Right hindlimb (tissue), 1 donor: ENCODE measurements around the gene KRI1.
"Not testable (repeated sequence)": the region's sequence is repeated elsewhere in the genome, so short reads cannot be mapped to it uniquely, and the experiment has no call there.

ENCODE experiments used
- DNase-seq: peaks from one replicate; pipeline ENCODE4 v3.0.0-alpha.2; 2018

Gene KRI1

DNA sequence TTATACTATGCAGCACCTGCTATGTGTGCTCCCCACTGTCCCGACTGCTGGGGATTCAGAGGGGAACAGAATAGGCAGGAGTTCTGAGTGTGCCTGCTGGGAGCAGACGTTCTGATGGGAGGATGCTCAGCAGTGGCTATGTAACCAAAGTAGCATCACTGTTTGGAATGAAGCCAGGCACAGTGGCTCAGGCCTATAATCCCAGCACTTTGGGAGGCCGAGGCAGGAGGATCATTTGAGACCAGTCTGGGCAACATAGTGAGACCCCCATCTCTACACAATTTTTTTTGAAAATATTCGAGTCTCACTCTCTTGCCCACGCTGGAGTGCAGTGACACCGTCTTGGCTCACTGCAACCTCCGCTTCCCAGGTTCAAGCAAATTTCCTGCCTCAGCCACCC lies 16.1 kb downstream of the KRI1 start:
- DNase-seq: no peak

DNA sequence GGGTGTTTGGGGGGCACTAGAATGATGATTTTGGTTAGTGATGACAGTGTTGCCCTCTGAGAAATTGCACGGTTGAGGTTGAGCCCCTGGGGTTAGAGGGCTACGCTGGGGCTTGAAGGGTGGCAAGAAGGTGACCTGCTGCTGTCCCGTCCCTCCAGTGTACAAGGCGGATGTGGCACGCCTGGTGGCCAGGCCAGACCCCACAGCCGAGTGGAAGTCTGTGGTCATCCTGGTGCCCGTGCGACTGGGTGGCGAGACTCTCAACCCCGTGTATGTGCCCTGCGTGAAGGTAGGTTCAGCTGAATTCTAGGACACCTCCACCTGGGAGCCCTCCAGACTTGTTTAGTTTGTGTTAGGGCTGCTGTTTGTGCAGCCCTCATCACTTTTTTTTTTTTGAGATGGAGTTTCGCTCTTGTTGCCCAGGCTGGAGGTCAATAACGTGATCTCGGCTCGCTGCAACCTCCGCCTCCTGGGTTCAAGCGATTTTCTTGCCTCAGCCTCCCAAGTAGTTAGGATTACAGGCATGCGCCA lies 17.0 kb downstream of the KRI1 start:
- no peak for DNase-seq

DNA sequence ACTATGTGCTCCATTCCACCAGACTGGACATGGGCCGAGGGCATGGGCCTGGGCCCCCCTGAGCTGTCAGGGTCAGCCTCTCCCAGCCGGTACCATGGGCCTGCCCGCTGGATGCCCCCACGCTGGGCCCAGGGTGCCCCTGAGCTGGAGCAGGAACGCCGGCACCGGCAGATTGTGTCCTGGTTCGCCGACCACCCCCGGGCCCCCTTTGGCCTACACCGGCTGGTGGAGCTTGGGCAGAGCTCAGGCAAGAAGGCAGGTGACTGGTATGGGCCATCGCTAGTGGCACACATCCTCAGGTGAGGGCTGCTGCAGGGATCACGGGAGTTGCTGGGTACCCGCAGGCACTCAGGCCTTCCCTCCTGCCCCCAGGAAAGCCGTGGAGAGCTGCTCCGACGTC lies 19.0 kb downstream of the KRI1 start:
- DNase-seq: no peak

DNA sequence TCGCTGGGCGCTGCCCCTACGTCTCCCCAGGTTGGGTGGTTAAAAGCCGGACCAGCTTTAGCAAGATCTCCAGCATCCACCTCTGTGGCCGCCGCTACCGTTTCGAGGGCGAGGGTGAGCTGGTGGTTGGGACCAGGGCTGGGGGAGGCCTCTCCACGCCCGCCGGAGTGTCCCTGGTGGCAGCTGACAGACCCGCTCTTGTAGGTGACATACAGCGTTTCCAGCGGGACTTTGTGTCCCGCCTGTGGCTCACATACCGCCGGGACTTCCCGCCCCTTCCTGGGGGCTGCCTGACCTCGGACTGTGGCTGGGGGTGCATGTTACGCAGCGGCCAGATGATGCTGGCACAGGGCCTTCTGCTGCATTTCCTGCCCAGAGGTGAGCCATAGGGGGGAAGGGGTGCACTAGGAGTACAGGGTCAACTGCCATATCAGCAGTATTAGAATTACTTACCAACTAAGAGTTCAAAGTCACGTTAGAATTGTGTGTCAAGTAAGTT lies 21.0 kb downstream of the KRI1 start:
- no peak for DNase-seq

DNA sequence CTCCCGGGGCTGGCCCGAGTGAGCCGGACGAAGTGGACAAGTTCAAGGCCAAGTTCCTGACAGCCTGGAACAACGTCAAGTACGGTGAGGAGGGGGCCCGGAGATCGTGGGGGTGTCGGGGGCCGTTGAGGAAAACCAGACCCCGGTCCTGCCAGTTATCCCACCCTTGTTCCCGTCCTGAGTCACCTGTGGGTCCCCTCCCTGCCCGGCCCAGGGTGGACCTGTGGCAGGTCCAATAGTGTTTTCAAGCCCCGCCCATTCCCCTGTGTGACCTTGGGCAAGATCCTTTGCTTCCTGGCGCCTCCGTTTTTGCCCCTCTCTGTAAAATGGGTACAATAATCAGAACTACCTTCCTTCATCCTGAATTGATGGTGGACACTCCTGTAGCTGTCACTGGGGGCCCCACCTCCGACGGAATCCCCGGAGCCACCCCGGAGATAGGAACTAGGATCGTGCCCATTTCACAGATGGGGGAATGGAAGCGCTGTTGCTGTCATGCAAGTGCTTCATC lies 21.5 kb downstream of the KRI1 start:
- peak; percentile 41 for DNase-seq

DNA sequence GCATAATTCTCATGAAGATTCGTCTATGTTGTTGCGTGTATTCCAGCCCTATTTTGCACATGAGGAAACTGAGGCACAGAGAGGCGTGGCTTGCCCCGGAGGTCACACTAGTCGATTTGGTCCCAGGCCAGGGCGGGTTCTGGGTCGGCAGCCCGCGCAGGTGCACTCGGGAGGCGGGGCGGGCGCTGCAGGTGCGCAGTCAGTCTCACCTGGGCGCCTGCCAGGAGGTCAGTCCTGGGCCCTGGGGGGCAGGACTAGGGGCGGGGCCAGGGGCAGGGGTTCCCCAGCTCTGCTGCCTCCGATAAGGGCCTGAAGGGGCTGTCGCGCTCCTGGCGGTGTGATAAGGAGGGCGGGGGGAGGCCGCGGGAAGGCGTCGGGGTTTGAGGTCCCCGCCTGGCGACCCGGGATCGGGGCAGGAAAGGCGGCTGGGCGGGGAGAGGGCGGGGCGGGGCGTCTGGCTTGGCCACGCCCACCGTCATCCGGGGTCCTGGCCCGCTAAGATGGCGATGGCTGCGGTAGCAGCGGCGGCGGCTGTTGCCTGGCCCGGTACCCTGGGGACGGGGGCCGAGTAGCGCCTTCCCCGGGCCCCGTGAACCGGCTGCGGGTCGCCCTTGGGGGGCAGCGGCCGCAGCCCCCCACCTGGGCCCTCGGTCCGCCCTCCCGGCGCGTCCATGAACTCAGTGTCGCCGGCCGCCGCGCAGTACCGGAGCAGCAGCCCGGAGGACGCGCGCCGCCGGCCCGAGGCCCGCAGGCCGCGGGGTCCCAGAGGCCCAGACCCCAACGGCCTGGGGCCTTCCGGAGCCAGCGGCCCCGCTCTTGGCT lies 22.2 kb downstream of the KRI1 start, which contains the start of gene ATG4D:
TSS of gene ATG4D (plus strand) at position 485 of the 822 bp plus-strand sequence. CDS start at position 672, 187 bp downstream.
- DNase-seq: peak; percentile 86

DNA sequence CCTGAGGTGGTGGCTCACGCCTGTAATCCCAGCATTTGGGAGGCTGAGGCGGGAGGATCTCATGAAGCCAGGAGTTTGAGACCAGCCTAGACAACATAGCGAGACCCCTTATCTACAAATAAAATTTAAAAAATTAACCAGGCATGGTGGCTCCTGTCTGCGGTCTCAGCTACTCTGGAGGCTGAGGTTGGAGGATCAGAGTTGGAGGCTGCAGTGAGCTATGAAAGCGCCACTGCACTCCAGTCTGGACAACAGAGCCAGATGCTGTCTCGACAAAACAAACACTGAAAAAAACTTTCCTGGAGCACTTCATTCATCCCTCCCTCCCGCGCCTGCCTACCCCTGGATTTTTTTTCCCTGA lies 22.8 kb downstream of the KRI1 start:
- DNase-seq: no peak

DNA sequence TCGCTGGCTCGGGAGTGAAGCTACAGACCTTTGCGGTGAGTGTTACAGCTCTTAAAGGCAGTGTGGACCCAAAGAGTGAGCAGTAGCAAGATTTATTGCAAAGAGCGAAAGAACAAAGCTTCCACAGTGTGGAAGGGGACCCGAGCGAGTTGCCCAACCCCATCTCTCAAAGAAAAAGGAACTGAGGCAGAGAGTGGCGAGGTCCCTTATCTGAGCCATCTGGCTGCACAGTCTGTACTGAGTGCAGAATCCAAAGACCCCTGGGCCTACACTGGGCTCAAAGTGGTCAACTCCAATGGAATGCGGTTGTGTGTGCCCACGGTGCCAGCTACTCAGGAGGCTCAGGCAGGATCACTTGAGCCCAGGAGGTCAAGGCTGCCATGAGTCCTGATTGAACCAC lies 26.8 kb downstream of the KRI1 start:
- DNase-seq: not testable (repeated sequence)

DNA sequence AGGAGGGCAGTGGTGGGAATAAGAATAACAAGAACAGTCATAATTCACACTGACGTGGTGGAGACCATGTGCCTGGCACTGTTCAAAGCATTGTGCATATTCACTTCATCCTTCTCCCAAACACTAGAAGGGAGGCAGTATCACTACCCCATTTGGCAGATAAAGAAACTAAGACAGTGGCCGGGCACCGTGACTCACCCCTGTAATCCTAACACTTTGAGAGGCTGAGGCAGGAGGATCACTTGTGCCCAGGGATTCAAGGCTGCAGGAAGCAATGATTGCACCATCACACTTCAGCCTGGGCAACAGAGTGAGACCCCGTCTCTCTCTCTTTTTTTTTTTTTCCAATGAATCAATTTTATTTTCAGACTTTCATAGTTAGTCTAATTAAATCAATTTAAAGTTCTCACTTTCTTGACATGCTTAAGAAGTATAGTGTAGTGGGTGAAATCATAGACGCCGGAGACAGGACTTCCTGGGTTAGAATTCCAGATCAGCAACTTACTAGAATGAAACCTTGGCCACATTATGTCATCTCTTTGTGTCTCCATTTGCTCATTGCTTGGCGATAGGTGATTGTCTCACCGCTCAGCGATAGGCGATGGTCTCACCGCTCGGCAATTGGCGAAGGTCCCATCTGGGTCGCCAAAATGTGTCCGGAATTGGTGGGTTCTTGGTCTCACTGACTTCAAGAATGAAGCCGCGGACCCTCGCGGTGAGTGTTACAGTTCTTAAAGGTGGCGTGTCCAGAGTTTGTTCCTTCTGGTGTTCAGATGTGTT lies 27.4 kb downstream of the KRI1 start:
- DNase-seq: no peak

DNA sequence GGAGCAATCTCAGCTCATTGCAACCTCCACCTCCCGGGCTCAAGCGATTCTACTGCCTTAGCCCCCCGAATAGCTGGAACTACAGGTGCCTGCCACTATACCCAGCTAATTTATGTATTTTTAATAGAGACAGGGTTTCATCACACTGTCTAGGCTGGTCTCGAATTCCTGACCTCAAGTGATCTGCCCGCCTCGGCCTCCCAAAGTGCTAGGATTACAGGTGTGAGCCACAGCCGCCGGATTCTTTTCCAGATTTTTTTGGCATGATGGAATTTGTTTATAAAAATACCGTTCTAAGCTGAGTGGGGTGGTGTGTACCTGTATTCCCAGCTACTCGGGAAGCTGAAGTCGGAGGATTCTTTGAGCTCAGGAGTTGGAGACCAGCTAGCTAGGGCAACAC lies 28.1 kb downstream of the KRI1 start:
- no peak for DNase-seq

DNA sequence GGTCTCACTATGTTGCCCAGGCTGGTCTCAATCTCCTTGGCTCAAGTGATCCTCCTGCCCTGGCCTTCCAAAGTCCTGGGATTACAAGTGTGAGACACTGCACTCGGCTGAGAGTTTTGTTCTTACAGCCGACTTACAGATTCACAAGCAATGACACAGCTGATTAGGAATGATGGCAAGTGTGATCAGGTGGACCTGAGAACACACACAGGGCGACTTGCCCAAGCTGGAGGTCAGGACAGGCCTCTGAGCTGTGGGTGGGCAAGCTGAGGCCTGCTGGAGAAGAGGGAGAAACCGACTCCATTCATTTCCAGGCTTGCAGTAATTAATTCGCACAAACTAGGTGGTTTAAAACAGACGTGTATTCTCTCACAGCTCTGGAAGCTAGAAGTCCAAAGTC lies 30.2 kb downstream of the KRI1 start:
- DNase-seq: no peak

DNA sequence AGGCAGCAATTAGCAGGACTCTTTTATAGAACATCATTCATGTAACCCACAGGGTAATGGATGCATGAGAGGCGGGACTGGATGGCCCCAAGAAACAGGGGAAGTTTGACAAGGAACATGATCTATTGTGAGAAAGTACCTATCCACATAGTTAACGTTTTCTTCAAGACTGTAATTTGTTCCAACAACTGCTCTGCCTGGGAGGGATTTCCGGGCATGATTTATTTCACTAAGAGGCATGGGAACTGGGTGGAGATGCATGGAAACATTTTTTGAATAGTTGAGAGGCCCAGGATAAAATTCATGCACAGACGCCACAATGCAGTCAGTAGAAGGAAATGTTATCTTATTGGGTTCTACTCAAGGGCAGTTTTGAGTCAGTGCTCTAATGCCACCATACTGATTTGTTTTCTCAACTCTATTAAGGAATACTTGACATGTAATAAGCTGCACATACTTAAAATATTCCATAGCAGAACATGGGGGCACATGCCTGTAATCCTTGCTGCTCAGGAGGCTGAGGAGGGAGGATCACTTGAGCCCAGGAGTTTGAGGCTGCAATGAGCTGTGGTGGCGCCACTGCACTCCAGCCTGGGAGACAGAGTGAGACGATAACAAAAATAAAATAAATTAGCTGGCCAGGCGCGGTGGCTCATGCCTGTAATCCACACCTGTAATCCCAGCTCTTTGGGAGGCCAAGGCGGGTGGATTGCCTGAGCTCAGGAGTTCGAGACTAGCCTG lies 32.0 kb downstream of the KRI1 start:
- DNase-seq: no peak

DNA sequence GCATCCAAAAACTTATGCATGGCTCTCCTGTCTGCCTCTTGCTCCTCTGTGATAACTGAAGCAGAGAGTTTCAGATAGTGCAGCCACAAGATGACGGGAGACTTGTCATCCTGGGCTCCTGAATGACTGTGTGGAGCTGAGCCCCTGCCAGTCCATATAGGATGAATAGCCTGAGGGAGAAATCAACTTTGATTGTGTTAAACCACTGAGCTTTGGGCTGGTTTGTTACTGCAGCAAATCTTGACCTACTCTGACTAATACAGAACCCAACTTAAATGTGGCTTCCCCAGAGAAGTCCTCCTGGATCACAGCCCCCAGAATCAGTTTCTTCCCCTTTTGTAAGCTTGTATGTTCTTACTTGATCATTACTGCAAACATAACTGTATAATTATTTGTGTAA lies 33.4 kb downstream of the KRI1 start:
- DNase-seq: no peak

DNA sequence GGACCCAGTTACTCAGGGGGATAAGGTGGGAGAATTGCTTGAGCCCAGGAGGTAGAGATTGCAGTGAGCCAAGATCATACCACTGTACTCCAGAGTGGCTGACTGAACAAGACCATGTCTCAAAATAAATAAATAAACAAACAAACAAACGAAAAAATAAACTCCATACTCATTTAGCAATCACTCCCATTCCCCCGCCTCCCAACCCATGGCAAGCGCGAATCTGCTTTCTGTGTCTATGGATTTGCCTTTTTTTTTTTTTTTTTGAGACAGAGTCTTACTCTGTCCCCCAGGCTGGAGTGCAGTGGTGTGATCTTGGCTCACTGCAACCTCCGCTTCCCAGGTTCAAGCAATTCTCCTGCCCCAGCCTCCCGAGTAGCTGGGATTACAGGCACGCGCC lies 38.9 kb downstream of the KRI1 start:
- DNase-seq: not testable (repeated sequence)

DNA sequence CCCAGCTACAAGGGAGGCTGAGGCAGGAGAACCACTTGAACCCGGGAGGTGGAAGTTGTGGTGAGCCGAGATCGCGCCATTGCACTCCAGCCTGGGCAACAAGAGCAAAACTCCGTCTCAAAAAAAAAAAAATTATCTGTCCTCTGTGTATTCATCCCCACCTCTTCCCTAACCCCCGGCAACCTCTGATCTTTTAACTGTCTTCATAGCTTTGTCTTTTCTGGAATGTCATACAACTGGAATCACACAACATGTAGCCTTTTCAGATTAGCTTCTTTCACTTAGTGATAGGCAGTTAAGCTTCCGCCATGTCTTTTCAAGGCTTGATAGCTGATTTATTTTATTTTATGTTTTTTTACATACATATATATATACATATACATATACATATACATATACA lies 40.2 kb downstream of the KRI1 start:
- no peak for DNase-seq

DNA sequence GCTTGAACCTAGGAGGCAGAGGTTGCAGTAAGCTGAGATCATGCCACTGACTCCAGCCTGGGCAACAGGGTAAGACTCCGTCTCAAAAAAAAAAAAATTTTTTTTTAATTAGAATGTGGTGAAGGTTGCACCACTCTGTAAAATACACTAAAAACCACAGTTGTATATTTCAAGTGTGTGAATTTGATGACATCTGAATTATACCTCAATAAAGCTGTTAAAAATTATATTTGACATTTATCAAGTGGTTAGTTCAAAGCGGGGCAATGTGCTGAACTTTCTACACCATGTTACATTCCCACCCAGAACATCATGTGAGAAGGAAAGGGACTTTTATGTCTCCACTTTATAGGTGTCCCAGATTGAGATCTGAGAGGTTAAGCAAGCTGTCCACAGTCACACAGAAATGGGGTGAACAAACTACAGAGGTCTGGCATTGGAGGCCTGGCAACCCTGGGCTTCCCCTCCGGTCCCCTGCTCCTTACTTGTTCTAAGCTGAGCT lies 42.6 kb downstream of the KRI1 start:
- DNase-seq: no peak

DNA sequence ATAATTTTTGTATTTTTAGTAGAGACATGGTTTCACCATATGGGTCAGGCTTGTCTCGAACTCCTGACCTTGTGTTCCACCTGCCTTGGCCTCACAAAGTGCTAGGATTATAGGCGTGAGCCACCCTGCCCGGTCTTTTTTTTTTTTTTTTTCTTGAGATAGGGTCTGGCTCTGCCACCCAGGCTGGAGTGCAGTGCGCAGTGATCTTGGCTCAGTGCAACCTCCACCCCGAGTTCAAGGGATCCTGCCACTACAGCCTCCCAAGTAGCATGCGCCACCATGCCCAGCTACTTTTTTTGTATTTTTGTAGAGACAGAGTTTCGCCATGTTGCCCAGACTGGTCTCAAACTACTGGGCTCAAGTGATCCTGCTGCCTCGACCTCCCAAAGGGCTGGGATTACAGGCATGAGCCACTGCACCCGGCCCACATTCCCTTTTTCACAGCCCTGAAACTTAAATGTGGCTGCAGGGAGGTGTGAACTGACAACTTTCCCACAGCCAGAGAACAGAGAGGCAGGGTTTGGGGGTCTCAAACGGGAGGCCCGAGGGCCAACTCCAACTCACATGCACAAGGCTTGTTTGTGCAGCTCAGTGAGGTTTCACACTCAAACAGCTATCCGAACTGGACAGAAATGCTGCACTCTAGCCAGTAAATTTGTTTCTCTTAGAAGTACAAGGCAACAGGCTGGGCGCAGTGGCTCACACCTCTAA lies 44.2 kb downstream of the KRI1 start:
- no peak for DNase-seq

DNA sequence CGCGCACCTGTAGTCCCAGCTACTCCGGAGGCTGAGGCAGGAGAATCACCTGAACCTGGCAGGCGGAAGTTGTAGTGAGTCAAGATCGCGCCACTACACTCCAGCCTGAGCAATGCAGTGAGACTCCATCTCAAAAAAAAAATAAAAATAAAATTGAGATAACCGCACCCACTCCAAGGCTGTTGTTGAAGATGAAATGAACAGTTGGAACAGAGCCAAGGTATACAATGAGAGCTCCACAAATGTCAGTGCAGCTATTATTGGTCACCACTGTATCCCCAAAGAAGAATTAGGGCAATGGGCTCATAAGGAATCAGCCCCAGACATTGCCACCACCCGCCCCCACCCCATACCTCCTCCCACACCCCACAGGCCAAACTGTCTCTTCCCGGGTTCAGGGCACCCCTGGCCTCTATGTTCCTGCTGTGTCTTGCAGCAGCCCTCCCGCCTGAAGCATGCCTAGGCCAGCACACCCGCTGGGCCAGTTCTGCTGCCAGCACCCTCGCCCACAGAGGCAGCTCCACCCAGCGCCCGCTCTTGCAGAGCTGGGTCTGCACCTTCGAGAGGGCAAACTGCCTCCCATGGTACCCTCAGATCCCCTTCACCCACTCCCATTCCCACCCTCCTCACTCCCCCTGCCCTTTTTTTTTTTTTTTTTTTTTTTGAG lies 45.0 kb downstream of the KRI1 start:
- DNase-seq: no peak

DNA sequence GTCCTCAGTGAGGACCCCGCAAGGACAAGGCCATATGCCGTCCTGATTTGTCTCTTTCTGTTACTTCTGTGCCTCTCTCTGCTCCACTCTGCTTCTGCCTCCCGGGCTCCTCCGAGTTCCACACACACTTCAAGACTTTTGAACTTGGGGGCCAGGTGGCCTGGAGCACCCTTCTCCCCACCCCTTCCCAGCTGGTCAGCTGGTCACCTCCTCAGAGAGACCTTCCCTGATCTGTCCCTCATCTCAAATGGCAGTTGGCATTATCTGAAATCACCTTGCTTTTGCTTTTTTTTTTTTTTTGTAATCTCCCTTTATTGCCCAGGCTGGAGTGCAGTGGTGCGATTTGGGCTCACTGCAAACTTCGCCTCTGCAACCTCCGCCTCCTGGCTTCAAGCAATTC lies 46.4 kb downstream of the KRI1 start:
- no peak for DNase-seq

DNA sequence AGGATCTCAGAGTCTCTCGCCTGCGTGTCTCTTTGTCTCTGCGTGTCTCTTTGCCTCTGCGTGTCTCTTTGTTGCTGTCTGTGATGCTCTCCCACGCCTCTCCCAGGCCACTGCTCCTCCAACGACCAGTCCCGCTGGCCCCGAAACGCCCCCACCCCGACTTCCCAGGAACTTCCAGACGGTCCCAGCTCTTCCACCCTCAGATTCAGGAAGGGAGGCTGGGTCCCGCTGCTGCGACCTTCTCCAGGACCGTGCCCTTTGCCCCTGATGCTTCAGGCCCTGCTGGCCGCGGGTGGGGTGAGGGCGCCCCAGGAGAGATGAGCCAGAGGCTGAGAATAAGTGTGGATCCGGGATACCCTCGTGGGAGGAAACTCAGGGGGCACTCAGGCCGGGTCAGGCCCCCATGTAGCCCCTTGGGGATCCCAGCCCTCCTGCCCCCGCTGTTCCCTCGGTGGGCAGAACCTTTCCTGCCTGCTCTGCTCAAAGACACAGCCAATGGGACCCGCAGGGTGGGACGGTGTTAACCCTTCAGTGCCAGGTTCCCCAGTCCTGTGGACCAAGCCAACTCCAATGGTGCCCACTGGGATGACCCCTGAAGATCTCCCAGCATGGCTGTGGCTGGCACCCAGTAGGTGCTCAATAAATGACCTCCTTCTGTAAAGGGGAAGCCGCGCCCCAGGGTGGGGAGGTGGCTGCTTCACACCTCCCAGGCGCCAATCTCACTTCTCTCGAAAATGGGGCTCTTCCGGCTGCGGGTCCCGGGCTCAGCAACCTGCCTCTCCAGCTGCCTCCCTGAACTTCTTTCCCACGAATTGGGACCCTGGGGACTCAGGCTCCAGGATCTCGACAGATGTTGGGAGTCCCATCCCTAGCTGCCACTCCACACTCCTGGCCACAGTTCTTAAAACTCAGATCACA lies 47.1 kb downstream of the KRI1 start:
- DNase-seq: no peak
